ENCODE results near the gene CRIP3.

GRCh38 chr6:43290905-43291355 lies 17.7 kb downstream of the CRIP3 start:
- TF ChIP-seq CTCF (IDR thresholded peaks at IDR 0.05; ENCODE audit: low read length), result no peak
- no peak for TF ChIP-seq EZH2 (IDR thresholded peaks at IDR 0.05; ENCODE audit: borderline replicate concordance, low read length)

All from OCI-LY1 (cell line).